ENCODE measurements around the gene ENPP3. TPM values are rescaled to one million over a fixed set of nuclear protein-coding genes. Genes with fewer than 3 reads are reported as not detected.

Gene ENPP3
- total and polyA plus RNA-seq, 10 of the 15 experiments (the other 5 are each of a cell fraction or from before 2014, with no cell fraction given): 0.01 TPM; not detected in 9

- TF ChIP-seq RBBP5 (conservative IDR thresholded peaks at IDR 0.05) (no peak), ZNF384 (IDR thresholded peaks at IDR 0.05; ENCODE audit: borderline replicate concordance, low read depth, low read length) (no peak), HDAC6 (IDR thresholded peaks at IDR 0.05; ENCODE audit: unreplicated experiment) (no peak), ZNF622 (IDR thresholded peaks at IDR 0.05) (no peak), FOXK2 (IDR thresholded peaks at IDR 0.05) (no peak), MYC (IDR thresholded peaks at IDR 0.05; ENCODE audit: insufficient read depth, insufficient read length, insufficient replicate concordance, low read length, severe bottlenecking) (no peak), POLR2A (IDR thresholded peaks at IDR 0.05; ENCODE audit: low read depth, low read length) (no peak), CREM (IDR thresholded peaks at IDR 0.05; ENCODE audit: low read depth) (0 out of 2 replicates have a peak, but pooled peaks have one; percentile 27), SKIL (IDR thresholded peaks at IDR 0.05; ENCODE audit: low read depth, poor library complexity, severe bottlenecking) (no peak), MEF2B (IDR thresholded peaks at IDR 0.05; ENCODE audit: partially characterized antibody, poor library complexity, severe bottlenecking) (peak; percentile 92), EP300 (IDR thresholded peaks at IDR 0.05; ENCODE audit: borderline replicate concordance in 1 of 2, control insufficient read depth in 1 of 2, low read depth in 2 of 2, low read length in 2 of 2) (no peak), NRF1 (conservative IDR thresholded peaks at IDR 0.05; ENCODE audit: low read depth, low read length) (no peak), CBX3 (IDR thresholded peaks at IDR 0.05; ENCODE audit: borderline replicate concordance, low read depth) (no peak), SUPT20H (IDR thresholded peaks at IDR 0.05; ENCODE audit: borderline replicate concordance, control insufficient read depth, low read depth, low read length) (no peak), ZBTB11 (CRISPR knock-in tag; IDR thresholded peaks at IDR 0.05) (no peak), FOS (IDR thresholded peaks at IDR 0.05; ENCODE audit: borderline replicate concordance, extremely low read depth, insufficient read length) (no peak), ATF7 (IDR thresholded peaks at IDR 0.05; ENCODE audit: low read depth) (no peak), SMARCA5 (IDR thresholded peaks at IDR 0.05) (no peak), JUNB (IDR thresholded peaks at IDR 0.05) (peak; percentile 99), CBX5 (IDR thresholded peaks at IDR 0.05; ENCODE audit: low read depth) (peak; percentile 66; the same call in 1 of the 2 replicates), ETV6 (conservative IDR thresholded peaks at IDR 0.05 in 1 of 2, IDR thresholded peaks at IDR 0.05 in 1 of 2; ENCODE audit: borderline replicate concordance in 1 of 2, low read depth in 1 of 2) (peak in 1 of 2 experiments; percentile 61; a peak in 1 of 4 replicates), MLLT1 (IDR thresholded peaks at IDR 0.05) (no peak)
- TF ChIP-seq, protein P1, sequence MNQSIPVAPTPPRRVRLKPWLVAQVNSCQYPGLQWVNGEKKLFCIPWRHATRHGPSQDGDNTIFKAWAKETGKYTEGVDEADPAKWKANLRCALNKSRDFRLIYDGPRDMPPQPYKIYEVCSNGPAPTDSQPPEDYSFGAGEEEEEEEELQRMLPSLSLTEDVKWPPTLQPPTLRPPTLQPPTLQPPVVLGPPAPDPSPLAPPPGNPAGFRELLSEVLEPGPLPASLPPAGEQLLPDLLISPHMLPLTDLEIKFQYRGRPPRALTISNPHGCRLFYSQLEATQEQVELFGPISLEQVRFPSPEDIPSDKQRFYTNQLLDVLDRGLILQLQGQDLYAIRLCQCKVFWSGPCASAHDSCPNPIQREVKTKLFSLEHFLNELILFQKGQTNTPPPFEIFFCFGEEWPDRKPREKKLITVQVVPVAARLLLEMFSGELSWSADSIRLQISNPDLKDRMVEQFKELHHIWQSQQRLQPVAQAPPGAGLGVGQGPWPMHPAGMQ (IDR thresholded peaks at IDR 0.05; ENCODE audit: borderline replicate concordance): no peak
Measured at GRCh38 chr6:131688286-131688685, 51.2 kb downstream of the ENPP3 start (continued).

Data from GM12878 (cell line).